GM12878 (cell line): ENCODE measurements around the gene KCNC2. TPM values are rescaled to one million over a fixed set of nuclear protein-coding genes. Genes with fewer than 3 reads are reported as not detected.

Experiments used
- ATAC-seq: fragments of 200-7000 bp; cut with Tn5 transposase; 3 replicates; pipeline ENCODE4 v1.9.1; 2020; ENCODE audit warnings: mild to moderate bottlenecking, moderate library complexity
- BruUV-seq: library from RNA; stranded (reverse); fragments of 400-500 nt; replicated peaks from 2 replicates; lab custom pipeline; 2021; lab: Mats Ljungman, UMichigan
- CTCF ChIA-PET: fragments of 300-600 bp; sonication (Branson Sonifier 250); formaldehyde crosslinking; extraction: SDS; loops from one replicate; lab custom pipeline; 2021; ENCODE audit warnings: inconsistent platforms; lab: Yijun Ruan, JAX
- POLR2A ChIA-PET: fragments of 350-600 bp; formaldehyde crosslinking; extraction: SDS; loops from one replicate; lab custom pipeline; 2021; ENCODE audit warnings: inconsistent platforms; lab: Charles Lee
- RAD21 ChIA-PET: fragments of 300-600 bp; sonication (Branson Sonifier 250); formaldehyde crosslinking; loops from one replicate; lab custom pipeline; 2023; ENCODE audit warnings: antibody characterized with exemption; ENCODE audit not compliant: unreplicated experiment; lab: Charles Lee
- SMC1A ChIA-PET: fragments of 300-600 bp; sonication (Branson Sonifier 250); formaldehyde crosslinking; loops from one replicate; lab custom pipeline; 2023; ENCODE audit not compliant: unreplicated experiment, uncharacterized antibody; lab: Charles Lee
- DNase-seq: peaks from one replicate; pipeline ENCODE4 v3.0.0-alpha.2; 2011; ENCODE audit warnings: low read depth, low spot score
- FAIRE-seq: peaks from 3 replicates; lab custom pipeline; 2011; peaks lifted over from hg19 to GRCh38; lab: Jason Lieb, UNC
- H2AFZ ChIP-seq: 2 replicates; pipeline ENCODE4 v1.6.0; 2011; ENCODE audit warnings: low read depth, low read length, control low read depth; ENCODE audit not compliant: control insufficient read depth
- H3K27ac ChIP-seq: 2 replicates; pipeline ENCODE4 v1.5.1; 2011; ENCODE audit warnings: control low read depth; ENCODE audit not compliant: control insufficient read depth, insufficient read depth
- H3K27me3 ChIP-seq, 2 experiments: replicated peaks in 1 of 2; 2 replicates each; pipeline versions ENCODE4 v1.6.0 to v1.6.1; 2011; ENCODE audit warnings: low read length in 1 of 2; ENCODE audit not compliant: control insufficient read depth in 2 of 2, insufficient read depth in 2 of 2
- H3K36me3 ChIP-seq, 2 experiments: 2 replicates each; pipeline ENCODE4 v1.5.1; 2011; ENCODE audit warnings: low read length in 1 of 2; ENCODE audit not compliant: control insufficient read depth in 2 of 2, insufficient read depth in 2 of 2
- H3K4me1 ChIP-seq: 2 replicates; pipeline ENCODE4 v1.6.1; 2011; ENCODE audit warnings: mild to moderate bottlenecking, low read length, moderate library complexity, mixed read lengths; ENCODE audit not compliant: control insufficient read depth, insufficient read depth
- H3K4me2 ChIP-seq: 2 replicates; pipeline ENCODE4 v1.6.0; 2011; ENCODE audit warnings: control low read depth; ENCODE audit not compliant: control insufficient read depth, insufficient read depth
- H3K4me3 ChIP-seq: fragments of 200-600 bp; sonication (generic); 2 replicates; pipeline ENCODE4 v1.5.1; 2016
- H3K79me2 ChIP-seq: 2 replicates; pipeline ENCODE4 v1.6.0; 2011; ENCODE audit warnings: low read length; ENCODE audit not compliant: control insufficient read depth, insufficient read depth
- H3K9ac ChIP-seq: 2 replicates; pipeline ENCODE4 v1.8.0; 2011; ENCODE audit warnings: low read length, control low read depth, mixed read lengths; ENCODE audit not compliant: control insufficient read depth, insufficient read depth
- H3K9me3 ChIP-seq: replicated peaks from 3 replicates; pipeline ENCODE4 v1.5.1; 2011; ENCODE audit warnings: mild to moderate bottlenecking, low read length; ENCODE audit not compliant: control insufficient read depth, insufficient read depth
- H4K20me1 ChIP-seq: 2 replicates; pipeline ENCODE4 v1.6.0; 2011; ENCODE audit not compliant: control insufficient read depth, insufficient read depth
- ASH2L ChIP-seq: fragments of 300-600, 200-600 bp; sonication (generic); IDR thresholded peaks from 2 replicates; pipeline ENCODE4 v1.6.1; 2017; ENCODE audit warnings: low read depth, mild to moderate bottlenecking, borderline replicate concordance
- CBFB ChIP-seq: IDR thresholded peaks from 2 replicates; pipeline ENCODE4 v1.6.1; 2016; ENCODE audit warnings: antibody characterized with exemption, low read depth
- CEBPB ChIP-seq, 2 experiments: fragments of 150-350 bp in 1 of 2; IDR thresholded peaks; 2 replicates each; pipeline ENCODE4 v1.6.1; 2012 to 2014; ENCODE audit warnings: low read depth in 2 of 2, low read length in 2 of 2, borderline replicate concordance in 1 of 2, inconsistent platforms in 1 of 2
- HCFC1 ChIP-seq: fragments of 150-350 bp; IDR thresholded peaks from 2 replicates; pipeline ENCODE4 v1.6.1; 2014; ENCODE audit warnings: low read length
- POU2F2 ChIP-seq: IDR thresholded peaks from 3 replicates; pipeline ENCODE4 v1.6.1; 2011; ENCODE audit warnings: low read depth, mild to moderate bottlenecking, low read length, borderline replicate concordance
- RAD21 ChIP-seq: IDR thresholded peaks from 2 replicates; pipeline ENCODE4 v1.6.1; 2011; ENCODE audit warnings: mild to moderate bottlenecking, low read depth, low read length, moderate library complexity; ENCODE audit not compliant: insufficient read depth
- RELA ChIP-seq: fragments of 450-650 bp; IDR thresholded peaks from 2 replicates; pipeline ENCODE4 v1.8.0; 2014; ENCODE audit warnings: borderline replicate concordance; ENCODE audit not compliant: partially characterized antibody
- RELB ChIP-seq: fragments of 450-650 bp; IDR thresholded peaks from 2 replicates; pipeline ENCODE4 v1.6.1; 2017; ENCODE audit warnings: low read depth, mild to moderate bottlenecking, moderate library complexity
- SMAD1 ChIP-seq: fragments of 450-650 bp; IDR thresholded peaks from 2 replicates; pipeline ENCODE4 v1.6.1; 2018; ENCODE audit warnings: mild to moderate bottlenecking, low read depth; ENCODE audit not compliant: partially characterized antibody
- SUPT20H ChIP-seq: IDR thresholded peaks from 2 replicates; pipeline ENCODE4 v1.6.1; 2011; ENCODE audit warnings: low read depth, mild to moderate bottlenecking, low read length, moderate library complexity, borderline replicate concordance; ENCODE audit not compliant: control insufficient read depth
- ZNF207 ChIP-seq: fragments of 450-650 bp; IDR thresholded peaks from 2 replicates; pipeline ENCODE4 v1.6.1; 2014; ENCODE audit warnings: antibody characterized with exemption, mild to moderate bottlenecking, borderline replicate concordance
- ZNF274 ChIP-seq: IDR thresholded peaks from one replicate; pipeline ENCODE4 v1.8.0; 2011; ENCODE audit not compliant: insufficient read length, insufficient read depth
- ZNF384 ChIP-seq: IDR thresholded peaks from 2 replicates; pipeline ENCODE4 v1.6.1; 2012; ENCODE audit warnings: low read depth, mild to moderate bottlenecking, low read length, improper control_type of control experiment, borderline replicate concordance
- WGBS: methylation state at CpG from one replicate; pipeline ENCODE4 v1.1.6; 2016; ENCODE audit warnings: low lambda C conversion rate; ENCODE audit not compliant: insufficient replicate concordance, insufficient coverage; ENCODE audit errors: missing lambda C conversion rate; 5-methylcytosine and 5-hydroxymethylcytosine counted together
- in situ Hi-C: fragments of 300-500 bp; cut with MboI; formaldehyde crosslinking; loops from 9 replicates; pipeline ENCODE4 v1.14.3; 2018; ENCODE audit warnings: mixed read lengths
- intact Hi-C: fragments of 100-400 bp; cut with micrococcal nuclease; formaldehyde crosslinking; loops from one replicate; pipeline ENCODE4 v1.14.2; 2022; ENCODE audit not compliant: unreplicated experiment
- polyA plus RNA-seq, 11 experiments: library from polyadenylated mRNA; depleted of rRNA in 4 of 11; unstranded in 6 of 11; stranded (reverse) in 5 of 11; fragments of >200 nt; fragmentation: Nextera tagmentation in 4 of 11; fragmentation: Illumina TruSeq in 1 of 11; extraction: Ambion mirVana in 4 of 11; extraction: Trizol in 1 of 11; gene quantifications; 1 replicate in 1 of 11; 2 replicates in 10 of 11; pipeline versions ENCODE4 v1.2.1 to v1.2.3, GENCODE V29; 2011 to 2016; ENCODE audit warnings: inconsistent platforms in 2 of 11, missing spikeins in 2 of 11, low read depth in 1 of 11
- total RNA-seq, 4 experiments: library from RNA; depleted of rRNA in 3 of 4; stranded (reverse); fragments of >200 nt in 3 of 4; fragmentation: Illumina TruSeq in 1 of 4; extraction: Trizol in 1 of 4; gene quantifications; 2 replicates each; pipeline versions ENCODE4 v1.2.1 to v1.2.3, GENCODE V29; 2013 to 2021
- TF ChIP-seq, protein P1 (sequence below): fragments of 150-350 bp; IDR thresholded peaks from 2 replicates; pipeline ENCODE4 v1.6.1; 2014; ENCODE audit warnings: mild to moderate bottlenecking, low read depth, low read length
- TF ChIP-seq, protein P2 (sequence below): fragments of 450-650 bp; IDR thresholded peaks from 2 replicates; pipeline ENCODE4 v1.6.1; 2018; ENCODE audit warnings: borderline replicate concordance, mild to moderate bottlenecking; ENCODE audit not compliant: partially characterized antibody
- TF ChIP-seq, protein P3 (sequence below): fragments of 450-650 bp; formaldehyde crosslinking; IDR thresholded peaks from 2 replicates; pipeline ENCODE4 v1.5.0; 2022; ENCODE audit warnings: mild to moderate bottlenecking, missing genetic modification characterization

KCNC2 gene
- total and polyA plus RNA-seq, 10 of the 15 experiments (the other 5 are each of a cell fraction or from before 2014, with no cell fraction given): 0.03 to 2.3 (median 0.08) TPM; not detected in 7

- no peak overlapping the region for H3K9ac ChIP-seq
- no peaks in the 10 kb centered on the region for H3K27me3 ChIP-seq
- H3K4me2 ChIP-seq: no peak overlapping the region
- ChIA-PET POLR2A (no interaction called here), RAD21 (no interaction called here), SMC1A (no interaction called here), CTCF (no interaction called here)
- in situ Hi-C loops (no loop called here), intact Hi-C loops (no loop called here)
- H3K4me1 ChIP-seq: no peaks in the 10 kb centered on the region
- WGBS: 48% methylated on average over 5 of the region's 5 CpGs
- DNase-seq (no peak), FAIRE-seq (no peak), ATAC-seq (no peak)
- no peak overlapping the region for H2AFZ ChIP-seq
- H4K20me1 ChIP-seq: no peaks in the 10 kb centered on the region
- H3K4me3 ChIP-seq: no peak overlapping the region
- H3K79me2 ChIP-seq: no peaks in the 10 kb centered on the region
- no TSS peak for BruUV-seq
- no peak overlapping the region for H3K27ac ChIP-seq
- H3K36me3 ChIP-seq: no peaks in the 10 kb centered on the region
- no peaks in the 10 kb centered on the region for H3K9me3 ChIP-seq
- TF ChIP-seq SUPT20H: no peak
- no peak for TF ChIP-seq ZNF274
- TF ChIP-seq ZNF207: no peak
- no peak for TF ChIP-seq ZNF384
- no peak for TF ChIP-seq POU2F2
- no peak for TF ChIP-seq RELB
- no peak for TF ChIP-seq RELA
- TF ChIP-seq, protein P1, sequence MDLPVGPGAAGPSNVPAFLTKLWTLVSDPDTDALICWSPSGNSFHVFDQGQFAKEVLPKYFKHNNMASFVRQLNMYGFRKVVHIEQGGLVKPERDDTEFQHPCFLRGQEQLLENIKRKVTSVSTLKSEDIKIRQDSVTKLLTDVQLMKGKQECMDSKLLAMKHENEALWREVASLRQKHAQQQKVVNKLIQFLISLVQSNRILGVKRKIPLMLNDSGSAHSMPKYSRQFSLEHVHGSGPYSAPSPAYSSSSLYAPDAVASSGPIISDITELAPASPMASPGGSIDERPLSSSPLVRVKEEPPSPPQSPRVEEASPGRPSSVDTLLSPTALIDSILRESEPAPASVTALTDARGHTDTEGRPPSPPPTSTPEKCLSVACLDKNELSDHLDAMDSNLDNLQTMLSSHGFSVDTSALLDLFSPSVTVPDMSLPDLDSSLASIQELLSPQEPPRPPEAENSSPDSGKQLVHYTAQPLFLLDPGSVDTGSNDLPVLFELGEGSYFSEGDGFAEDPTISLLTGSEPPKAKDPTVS: no peak
- TF ChIP-seq CBFB: no peak
- TF ChIP-seq CEBPB (IDR thresholded peaks at IDR 0.05; ENCODE audit: borderline replicate concordance in 1 of 2, low read depth in 2 of 2, low read length in 2 of 2): no peak
- TF ChIP-seq SMAD1: no peak
- TF ChIP-seq RAD21: no peak
- TF ChIP-seq, protein P2, sequence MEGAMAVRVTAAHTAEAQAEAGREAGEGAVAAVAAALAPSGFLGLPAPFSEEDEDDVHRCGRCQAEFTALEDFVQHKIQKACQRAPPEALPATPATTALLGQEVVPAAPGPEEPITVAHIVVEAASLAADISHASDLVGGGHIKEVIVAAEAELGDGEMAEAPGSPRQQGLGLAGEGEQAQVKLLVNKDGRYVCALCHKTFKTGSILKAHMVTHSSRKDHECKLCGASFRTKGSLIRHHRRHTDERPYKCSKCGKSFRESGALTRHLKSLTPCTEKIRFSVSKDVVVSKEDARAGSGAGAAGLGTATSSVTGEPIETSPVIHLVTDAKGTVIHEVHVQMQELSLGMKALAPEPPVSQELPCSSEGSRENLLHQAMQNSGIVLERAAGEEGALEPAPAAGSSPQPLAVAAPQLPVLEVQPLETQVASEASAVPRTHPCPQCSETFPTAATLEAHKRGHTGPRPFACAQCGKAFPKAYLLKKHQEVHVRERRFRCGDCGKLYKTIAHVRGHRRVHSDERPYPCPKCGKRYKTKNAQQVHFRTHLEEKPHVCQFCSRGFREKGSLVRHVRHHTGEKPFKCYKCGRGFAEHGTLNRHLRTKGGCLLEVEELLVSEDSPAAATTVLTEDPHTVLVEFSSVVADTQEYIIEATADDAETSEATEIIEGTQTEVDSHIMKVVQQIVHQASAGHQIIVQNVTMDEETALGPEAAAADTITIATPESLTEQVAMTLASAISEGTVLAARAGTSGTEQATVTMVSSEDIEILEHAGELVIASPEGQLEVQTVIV: no peak
- no peak for TF ChIP-seq HCFC1
- TF ChIP-seq ASH2L: no peak
- TF ChIP-seq, protein P3, sequence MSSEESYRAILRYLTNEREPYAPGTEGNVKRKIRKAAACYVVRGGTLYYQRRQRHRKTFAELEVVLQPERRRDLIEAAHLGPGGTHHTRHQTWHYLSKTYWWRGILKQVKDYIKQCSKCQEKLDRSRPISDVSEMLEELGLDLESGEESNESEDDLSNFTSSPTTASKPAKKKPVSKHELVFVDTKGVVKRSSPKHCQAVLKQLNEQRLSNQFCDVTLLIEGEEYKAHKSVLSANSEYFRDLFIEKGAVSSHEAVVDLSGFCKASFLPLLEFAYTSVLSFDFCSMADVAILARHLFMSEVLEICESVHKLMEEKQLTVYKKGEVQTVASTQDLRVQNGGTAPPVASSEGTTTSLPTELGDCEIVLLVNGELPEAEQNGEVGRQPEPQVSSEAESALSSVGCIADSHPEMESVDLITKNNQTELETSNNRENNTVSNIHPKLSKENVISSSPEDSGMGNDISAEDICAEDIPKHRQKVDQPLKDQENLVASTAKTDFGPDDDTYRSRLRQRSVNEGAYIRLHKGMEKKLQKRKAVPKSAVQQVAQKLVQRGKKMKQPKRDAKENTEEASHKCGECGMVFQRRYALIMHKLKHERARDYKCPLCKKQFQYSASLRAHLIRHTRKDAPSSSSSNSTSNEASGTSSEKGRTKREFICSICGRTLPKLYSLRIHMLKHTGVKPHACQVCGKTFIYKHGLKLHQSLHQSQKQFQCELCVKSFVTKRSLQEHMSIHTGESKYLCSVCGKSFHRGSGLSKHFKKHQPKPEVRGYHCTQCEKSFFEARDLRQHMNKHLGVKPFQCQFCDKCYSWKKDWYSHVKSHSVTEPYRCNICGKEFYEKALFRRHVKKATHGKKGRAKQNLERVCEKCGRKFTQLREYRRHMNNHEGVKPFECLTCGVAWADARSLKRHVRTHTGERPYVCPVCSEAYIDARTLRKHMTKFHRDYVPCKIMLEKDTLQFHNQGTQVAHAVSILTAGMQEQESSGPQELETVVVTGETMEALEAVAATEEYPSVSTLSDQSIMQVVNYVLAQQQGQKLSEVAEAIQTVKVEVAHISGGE (CRISPR knock-in tag): no peak
Observed at GRCh38 chr12:75139196-75139595, 70.4 kb downstream of the KCNC2 start.
